Glutamatergic neuron (in vitro differentiated cells): ENCODE data around the gene RAMP1. TPM values are rescaled to one million over a fixed set of nuclear protein-coding genes. Genes with fewer than 3 reads are reported as not detected.
A peak's percentile ranks its signal among the peaks of the same experiment; 100 is the strongest.

Source experiments
- DNase-seq: peaks from one replicate; pipeline ENCODE4 v3.0.0; 2022
- H3K27ac Mint-ChIP-seq: one replicate; pipeline ENCODE4 v1.8.0; 2020; ENCODE audit warnings: mild to moderate bottlenecking, mixed read lengths, inconsistent platforms; ENCODE audit not compliant: unreplicated experiment
- H3K27me3 Mint-ChIP-seq: one replicate; pipeline ENCODE4 v1.8.0; 2020; ENCODE audit warnings: mild to moderate bottlenecking, moderate library complexity, mixed read lengths, inconsistent platforms; ENCODE audit not compliant: unreplicated experiment
- H3K36me3 Mint-ChIP-seq: one replicate; pipeline ENCODE4 v1.8.0; 2020; ENCODE audit warnings: mild to moderate bottlenecking, mixed read lengths, inconsistent platforms; ENCODE audit not compliant: unreplicated experiment
- H3K4me1 Mint-ChIP-seq: one replicate; pipeline ENCODE4 v1.8.0; 2020; ENCODE audit warnings: mild to moderate bottlenecking, low read depth, mixed read lengths, inconsistent platforms; ENCODE audit not compliant: unreplicated experiment
- H3K4me3 Mint-ChIP-seq: one replicate; pipeline ENCODE4 v1.8.0; 2020; ENCODE audit warnings: mild to moderate bottlenecking, mixed read lengths, inconsistent platforms; ENCODE audit not compliant: unreplicated experiment
- H3K9me3 Mint-ChIP-seq: one replicate; pipeline ENCODE4 v1.8.0; 2020; ENCODE audit warnings: mild to moderate bottlenecking, moderate library complexity, mixed read lengths, inconsistent platforms; ENCODE audit not compliant: unreplicated experiment
- total RNA-seq: library from RNA; stranded (reverse); fragmentation: NEBNext Ultra II Directional; extraction: Animal tissue kit (Norgen Biotek cat#: 25700); gene quantifications from one replicate; pipeline ENCODE4 v1.2.1, GENCODE V29; 2021; ENCODE audit not compliant: unreplicated experiment
- TF ChIP-seq, protein P1 (sequence below): fragments of 200-600 bp; sonication (generic); IDR thresholded peaks from one replicate; pipeline ENCODE4 v1.5.0; 2021; ENCODE audit not compliant: partially characterized antibody, unreplicated experiment

Gene RAMP1
- total RNA-seq, 1 donor from 2014 or later: 7.6 TPM

DNA sequence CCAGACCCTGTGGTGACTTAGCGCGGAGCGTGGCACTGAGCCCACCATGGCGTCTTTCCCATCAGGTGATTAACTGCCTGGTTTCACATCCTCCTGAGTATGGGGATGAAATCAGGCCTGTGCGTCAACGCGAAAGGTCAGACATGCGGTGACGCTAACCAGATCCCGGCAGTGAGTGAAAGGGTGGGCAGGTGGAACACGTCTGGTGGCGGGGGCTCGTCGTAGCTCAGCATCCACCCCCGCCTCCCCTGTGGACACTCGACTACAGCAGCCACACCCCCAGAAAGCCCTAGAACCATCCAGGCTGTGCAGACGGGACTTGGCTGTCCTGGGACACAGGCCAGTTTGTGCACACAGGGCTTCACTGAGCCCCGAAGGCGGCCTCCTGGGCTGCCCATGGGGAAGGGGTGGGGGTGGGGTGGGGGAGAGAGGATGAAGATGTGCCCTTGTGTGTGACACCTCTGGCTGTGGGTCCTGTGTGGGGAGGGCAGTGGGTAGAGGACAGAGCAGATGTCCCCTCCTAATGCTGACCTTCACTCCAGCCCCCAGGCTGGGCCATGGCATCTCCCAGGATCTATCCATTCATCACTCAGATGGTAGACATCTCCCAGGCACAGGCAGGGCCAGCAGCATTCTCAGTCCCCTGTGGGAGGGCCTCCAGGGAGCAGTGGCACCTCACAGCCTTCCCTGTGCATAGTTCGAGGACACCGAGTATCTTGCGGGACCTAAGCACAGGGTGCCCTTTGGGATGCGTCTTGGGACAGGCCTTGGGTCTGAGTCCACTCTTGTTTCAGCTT, 27.5 kb downstream of the RAMP1 start:
- H3K36me3 Mint-ChIP-seq: peaks cover under 1% of the 10 kb centered on the region
- H3K27me3 Mint-ChIP-seq: peaks cover 4% of the 10 kb centered on the region
- TF ChIP-seq, protein P1, sequence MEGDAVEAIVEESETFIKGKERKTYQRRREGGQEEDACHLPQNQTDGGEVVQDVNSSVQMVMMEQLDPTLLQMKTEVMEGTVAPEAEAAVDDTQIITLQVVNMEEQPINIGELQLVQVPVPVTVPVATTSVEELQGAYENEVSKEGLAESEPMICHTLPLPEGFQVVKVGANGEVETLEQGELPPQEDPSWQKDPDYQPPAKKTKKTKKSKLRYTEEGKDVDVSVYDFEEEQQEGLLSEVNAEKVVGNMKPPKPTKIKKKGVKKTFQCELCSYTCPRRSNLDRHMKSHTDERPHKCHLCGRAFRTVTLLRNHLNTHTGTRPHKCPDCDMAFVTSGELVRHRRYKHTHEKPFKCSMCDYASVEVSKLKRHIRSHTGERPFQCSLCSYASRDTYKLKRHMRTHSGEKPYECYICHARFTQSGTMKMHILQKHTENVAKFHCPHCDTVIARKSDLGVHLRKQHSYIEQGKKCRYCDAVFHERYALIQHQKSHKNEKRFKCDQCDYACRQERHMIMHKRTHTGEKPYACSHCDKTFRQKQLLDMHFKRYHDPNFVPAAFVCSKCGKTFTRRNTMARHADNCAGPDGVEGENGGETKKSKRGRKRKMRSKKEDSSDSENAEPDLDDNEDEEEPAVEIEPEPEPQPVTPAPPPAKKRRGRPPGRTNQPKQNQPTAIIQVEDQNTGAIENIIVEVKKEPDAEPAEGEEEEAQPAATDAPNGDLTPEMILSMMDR: no peak
- no peak for DNase-seq
- no peak overlapping the region for H3K4me3 Mint-ChIP-seq
- peaks cover 9% of the 10 kb centered on the region for H3K9me3 Mint-ChIP-seq
- H3K4me1 Mint-ChIP-seq: peaks cover 9% of the 10 kb centered on the region
- no peak overlapping the region for H3K27ac Mint-ChIP-seq

DNA sequence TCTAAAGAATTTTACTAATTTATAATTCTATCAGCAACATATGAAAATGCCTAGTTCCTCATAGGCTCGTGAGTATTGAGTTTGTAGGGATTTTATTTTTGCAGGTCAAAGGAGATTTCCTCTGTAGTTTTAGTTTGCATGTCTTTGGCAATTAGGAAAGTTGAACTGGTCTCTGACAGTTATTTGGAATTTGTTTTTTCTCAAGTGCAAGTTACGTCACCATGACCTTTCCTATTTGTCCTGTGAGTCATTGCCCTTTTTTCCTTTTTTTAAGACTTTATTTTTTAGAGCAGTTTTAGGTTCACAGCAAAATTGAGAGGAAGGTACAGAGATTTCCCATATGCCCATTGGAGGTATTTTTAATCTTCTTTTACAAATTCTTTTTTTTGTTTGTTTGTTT, 29.0 kb downstream of the RAMP1 start:
- no peaks in the 10 kb centered on the region for H3K36me3 Mint-ChIP-seq
- H3K4me3 Mint-ChIP-seq: no peak overlapping the region
- TF ChIP-seq, protein P1: no peak

DNA sequence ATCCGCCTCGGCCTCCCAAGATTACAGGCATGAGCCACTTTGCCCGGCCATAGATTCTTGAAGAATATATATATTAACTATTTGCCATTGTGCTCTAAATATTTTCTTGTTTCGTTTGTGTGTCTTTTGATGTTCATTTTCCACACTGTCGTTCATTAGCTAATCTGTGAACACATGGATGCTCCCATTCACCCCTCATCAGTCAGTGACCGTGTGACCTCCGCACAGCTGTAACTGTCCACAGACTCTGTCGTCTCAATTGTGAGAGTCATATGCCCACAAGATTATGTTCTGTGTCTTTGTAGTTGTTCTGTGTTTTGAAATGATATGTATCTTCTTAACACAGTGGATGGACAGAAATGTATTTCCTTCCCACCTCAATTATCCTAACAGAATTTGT, 29.6 kb downstream of the RAMP1 start:
- TF ChIP-seq, protein P1: no peak
- H3K9me3 Mint-ChIP-seq: peaks cover 5% of the 10 kb centered on the region
- H3K4me3 Mint-ChIP-seq: no peak overlapping the region

More for the DNA sequence above, 29.0 kb downstream of the RAMP1 start:
- H3K27me3 Mint-ChIP-seq: peaks cover 4% of the 10 kb centered on the region
- DNase-seq: no peak
- H3K9me3 Mint-ChIP-seq: peaks cover 6% of the 10 kb centered on the region
- H3K27ac Mint-ChIP-seq: no peak overlapping the region
- H3K4me1 Mint-ChIP-seq: peaks cover 13% of the 10 kb centered on the region

DNA sequence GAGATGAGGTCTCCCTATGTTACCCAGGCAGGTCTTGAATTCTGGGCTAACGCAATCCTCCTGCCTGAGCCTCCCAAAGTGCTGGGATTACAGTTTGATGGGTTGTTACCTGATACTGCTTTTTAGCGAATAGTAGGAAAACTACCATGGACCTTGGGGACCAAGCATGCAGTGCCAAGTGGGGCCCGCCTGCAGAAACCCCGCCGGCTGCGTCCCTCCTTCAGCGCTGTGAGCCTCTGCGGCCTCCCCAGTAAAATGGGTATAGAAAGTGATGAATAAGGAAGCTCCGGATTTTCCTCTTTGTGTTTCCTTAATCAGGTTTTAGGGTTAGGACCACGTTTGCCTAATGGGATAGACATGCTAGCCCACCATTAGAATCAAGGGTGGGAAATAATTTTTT, 30.4 kb downstream of the RAMP1 start:
- no peak for DNase-seq
- H3K27me3 Mint-ChIP-seq: no peaks in the 10 kb centered on the region
- TF ChIP-seq, protein P1: no peak
- no peak overlapping the region for H3K4me3 Mint-ChIP-seq
- peaks cover 2% of the 10 kb centered on the region for H3K9me3 Mint-ChIP-seq
- no peaks in the 10 kb centered on the region for H3K36me3 Mint-ChIP-seq
- H3K27ac Mint-ChIP-seq: no peak overlapping the region
- peaks cover 12% of the 10 kb centered on the region for H3K4me1 Mint-ChIP-seq

More for the DNA sequence above, 29.6 kb downstream of the RAMP1 start:
- Mint-ChIP-seq H3K27me3 (peaks cover 3% of the 10 kb centered on the region), H3K4me1 (peaks cover 12% of the 10 kb centered on the region), H3K27ac (peak overlapping the region; percentile 34), H3K36me3 (no peaks in the 10 kb centered on the region)
- DNase-seq: no peak

DNA sequence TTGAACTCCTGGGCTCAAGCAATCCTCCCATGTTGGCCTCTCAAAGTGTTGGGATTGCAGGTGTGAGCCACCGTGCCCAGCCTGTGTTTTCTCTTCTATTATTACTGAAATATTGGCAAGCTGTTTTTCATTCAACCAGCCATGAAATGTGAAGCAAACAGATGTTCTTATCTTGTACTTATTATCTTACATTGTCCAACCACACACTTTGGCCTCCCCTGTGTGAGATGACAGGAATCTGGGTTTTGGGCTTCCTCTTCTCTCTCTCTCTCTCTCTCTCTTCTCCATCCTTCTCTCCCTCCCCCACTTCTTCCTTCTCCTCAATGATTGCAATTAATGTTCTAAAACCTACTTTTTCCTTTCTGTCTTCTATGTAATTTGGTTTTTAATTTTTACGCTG, 33.1 kb downstream of the RAMP1 start:
- no peak overlapping the region for H3K27ac Mint-ChIP-seq
- peaks cover 15% of the 10 kb centered on the region for H3K4me1 Mint-ChIP-seq

More for the DNA sequence above, 33.1 kb downstream of the RAMP1 start:
- H3K9me3 Mint-ChIP-seq: peaks cover 1% of the 10 kb centered on the region
- TF ChIP-seq, protein P1: no peak
- no peaks in the 10 kb centered on the region for H3K27me3 Mint-ChIP-seq
- no peak overlapping the region for H3K4me3 Mint-ChIP-seq
- no peaks in the 10 kb centered on the region for H3K36me3 Mint-ChIP-seq
- DNase-seq: no peak
